Endothelial cell (in vitro differentiated cells): ENCODE data around the gene TRPV4. TPM values are rescaled to one million over a fixed set of nuclear protein-coding genes. Genes with fewer than 3 reads are reported as not detected.
A peak's percentile ranks its signal among the peaks of the same experiment; 100 is the strongest.

Experiments
- DNase-seq: peaks from one replicate; pipeline ENCODE4 v3.0.0; 2021; ENCODE audit warnings: low spot score
- H3K27ac Mint-ChIP-seq: one replicate; pipeline ENCODE4 v1.8.0; 2021; ENCODE audit warnings: mixed read lengths, inconsistent platforms; ENCODE audit not compliant: unreplicated experiment
- H3K27me3 Mint-ChIP-seq: one replicate; pipeline ENCODE4 v1.8.0; 2021; ENCODE audit warnings: mild to moderate bottlenecking, moderate library complexity, mixed read lengths, inconsistent platforms; ENCODE audit not compliant: unreplicated experiment
- H3K36me3 Mint-ChIP-seq: one replicate; pipeline ENCODE4 v1.8.0; 2021; ENCODE audit warnings: mild to moderate bottlenecking, low read depth, mixed read lengths, inconsistent platforms; ENCODE audit not compliant: unreplicated experiment
- H3K4me1 Mint-ChIP-seq: one replicate; pipeline ENCODE4 v1.8.0; 2021; ENCODE audit warnings: mild to moderate bottlenecking, mixed read lengths, inconsistent platforms; ENCODE audit not compliant: unreplicated experiment
- H3K4me3 Mint-ChIP-seq: one replicate; pipeline ENCODE4 v1.8.0; 2021; ENCODE audit warnings: mild to moderate bottlenecking, mixed read lengths, inconsistent platforms; ENCODE audit not compliant: unreplicated experiment
- H3K9me3 Mint-ChIP-seq: one replicate; pipeline ENCODE4 v1.8.0; 2021; ENCODE audit warnings: mixed read lengths, inconsistent platforms; ENCODE audit not compliant: unreplicated experiment
- total RNA-seq: library from RNA; stranded (reverse); fragmentation: NEBNext Ultra II Directional; extraction: Animal tissue kit (Norgen Biotek cat#: 25700); gene quantifications from one replicate; pipeline ENCODE4 v1.2.1, GENCODE V29; 2021; ENCODE audit not compliant: unreplicated experiment
- TF ChIP-seq, protein P1 (sequence below): fragments of 200-600 bp; sonication (generic); IDR thresholded peaks from one replicate; pipeline ENCODE4 v1.5.0; 2021; ENCODE audit warnings: antibody characterized with exemption; ENCODE audit not compliant: unreplicated experiment

The TRPV4 gene
- total RNA-seq, 1 donor from 2014 or later = 7.0 TPM

DNA sequence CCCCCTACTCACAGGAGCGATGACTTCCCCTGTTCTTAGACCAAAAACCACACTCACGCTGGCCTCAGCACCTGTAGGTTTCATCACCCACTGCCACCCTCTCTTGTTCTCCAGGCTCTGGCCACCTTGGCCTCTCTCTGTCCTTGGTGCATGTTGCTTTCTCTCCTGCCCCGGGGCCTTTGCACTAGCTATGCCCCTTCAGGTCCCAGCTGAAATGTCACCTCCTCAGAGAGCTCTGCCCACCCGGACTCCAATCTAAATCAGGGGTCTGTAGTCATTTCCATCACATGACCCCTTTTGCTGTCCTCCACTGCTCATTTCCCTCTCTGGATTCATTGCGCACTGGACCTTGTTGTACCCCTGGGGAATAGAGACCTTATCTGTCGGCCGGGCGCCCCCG is 8.2 kb upstream of the TRPV4 start:
- DNase-seq = no peak
- no peak overlapping the region for H3K4me3 Mint-ChIP-seq
- no peak overlapping the region for H3K27ac Mint-ChIP-seq
- H3K9me3 Mint-ChIP-seq = no peaks in the 10 kb centered on the region
- peaks cover 6% of the 10 kb centered on the region for H3K27me3 Mint-ChIP-seq
- TF ChIP-seq, protein P1, sequence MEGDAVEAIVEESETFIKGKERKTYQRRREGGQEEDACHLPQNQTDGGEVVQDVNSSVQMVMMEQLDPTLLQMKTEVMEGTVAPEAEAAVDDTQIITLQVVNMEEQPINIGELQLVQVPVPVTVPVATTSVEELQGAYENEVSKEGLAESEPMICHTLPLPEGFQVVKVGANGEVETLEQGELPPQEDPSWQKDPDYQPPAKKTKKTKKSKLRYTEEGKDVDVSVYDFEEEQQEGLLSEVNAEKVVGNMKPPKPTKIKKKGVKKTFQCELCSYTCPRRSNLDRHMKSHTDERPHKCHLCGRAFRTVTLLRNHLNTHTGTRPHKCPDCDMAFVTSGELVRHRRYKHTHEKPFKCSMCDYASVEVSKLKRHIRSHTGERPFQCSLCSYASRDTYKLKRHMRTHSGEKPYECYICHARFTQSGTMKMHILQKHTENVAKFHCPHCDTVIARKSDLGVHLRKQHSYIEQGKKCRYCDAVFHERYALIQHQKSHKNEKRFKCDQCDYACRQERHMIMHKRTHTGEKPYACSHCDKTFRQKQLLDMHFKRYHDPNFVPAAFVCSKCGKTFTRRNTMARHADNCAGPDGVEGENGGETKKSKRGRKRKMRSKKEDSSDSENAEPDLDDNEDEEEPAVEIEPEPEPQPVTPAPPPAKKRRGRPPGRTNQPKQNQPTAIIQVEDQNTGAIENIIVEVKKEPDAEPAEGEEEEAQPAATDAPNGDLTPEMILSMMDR = no peak
- no peaks in the 10 kb centered on the region for H3K36me3 Mint-ChIP-seq
- peaks cover 13% of the 10 kb centered on the region for H3K4me1 Mint-ChIP-seq

DNA sequence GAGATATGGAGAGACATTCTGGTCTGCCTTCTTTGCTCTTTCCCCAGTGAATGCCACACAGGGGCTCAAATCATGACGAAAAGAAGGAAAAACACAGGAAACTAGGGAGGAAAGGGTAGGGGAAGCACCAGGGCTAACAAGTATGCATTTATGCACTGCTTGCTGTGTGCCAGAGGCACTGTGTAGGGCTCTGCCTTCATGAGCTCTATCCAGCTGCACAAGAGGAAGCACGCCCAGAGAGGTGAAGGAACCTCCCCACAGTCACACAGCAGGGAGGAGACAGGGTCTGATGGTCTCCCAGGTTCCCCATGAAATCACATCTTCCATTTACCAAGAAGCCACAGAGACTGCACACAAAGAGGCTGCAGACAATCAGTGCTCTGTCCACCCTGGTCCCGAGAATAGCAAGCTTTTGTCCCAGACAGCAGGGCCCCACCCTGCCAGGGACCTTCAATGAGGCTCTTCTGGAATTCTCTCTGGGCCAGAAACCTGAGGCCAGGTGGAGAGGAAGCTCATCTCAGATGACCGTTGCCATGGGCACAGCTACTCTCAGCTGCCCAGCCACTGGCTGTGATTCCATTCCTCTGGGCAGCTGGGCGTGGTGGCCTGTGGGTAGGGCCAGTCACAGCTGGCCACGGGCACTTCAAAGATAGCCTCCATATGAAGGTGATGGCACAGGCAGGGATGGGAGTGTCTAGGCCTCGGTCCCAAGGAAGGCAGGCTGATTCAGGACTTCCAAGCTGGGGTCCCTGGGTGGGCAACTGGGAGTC is 7.3 kb upstream of the TRPV4 start:
- Mint-ChIP-seq H3K36me3 (no peaks in the 10 kb centered on the region), H3K4me3 (peak overlapping the region; percentile 56), H3K9me3 (no peaks in the 10 kb centered on the region), H3K27ac (no peak overlapping the region), H3K4me1 (peaks cover 13% of the 10 kb centered on the region), H3K27me3 (peaks cover 3% of the 10 kb centered on the region)
- no peak for DNase-seq
- TF ChIP-seq, protein P1 = no peak

DNA sequence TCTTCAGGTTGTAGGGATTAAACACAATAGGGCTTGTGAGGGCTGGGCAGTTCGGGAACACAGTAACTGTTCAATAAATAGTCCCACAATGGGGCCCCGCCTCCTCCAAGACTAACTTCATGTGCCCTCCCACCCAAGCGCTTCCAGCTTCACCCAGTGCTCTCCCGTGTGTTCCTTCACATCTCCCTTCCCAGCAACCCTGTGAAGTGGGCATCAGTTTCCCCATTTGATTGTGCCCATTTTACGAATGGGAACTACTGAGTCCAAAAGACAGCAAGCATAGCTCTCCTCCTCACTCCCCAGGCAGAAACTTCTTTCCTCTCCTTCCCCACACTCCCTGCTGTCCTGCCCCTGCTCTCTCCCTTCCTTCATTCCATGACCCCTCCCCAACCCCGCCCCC is 6.2 kb upstream of the TRPV4 start:
- Mint-ChIP-seq H3K4me1 (peaks cover 11% of the 10 kb centered on the region), H3K36me3 (no peaks in the 10 kb centered on the region), H3K27me3 (peaks cover 5% of the 10 kb centered on the region), H3K9me3 (no peaks in the 10 kb centered on the region), H3K4me3 (no peak overlapping the region), H3K27ac (no peak overlapping the region)
- DNase-seq = no peak
- TF ChIP-seq, protein P1 = no peak

DNA sequence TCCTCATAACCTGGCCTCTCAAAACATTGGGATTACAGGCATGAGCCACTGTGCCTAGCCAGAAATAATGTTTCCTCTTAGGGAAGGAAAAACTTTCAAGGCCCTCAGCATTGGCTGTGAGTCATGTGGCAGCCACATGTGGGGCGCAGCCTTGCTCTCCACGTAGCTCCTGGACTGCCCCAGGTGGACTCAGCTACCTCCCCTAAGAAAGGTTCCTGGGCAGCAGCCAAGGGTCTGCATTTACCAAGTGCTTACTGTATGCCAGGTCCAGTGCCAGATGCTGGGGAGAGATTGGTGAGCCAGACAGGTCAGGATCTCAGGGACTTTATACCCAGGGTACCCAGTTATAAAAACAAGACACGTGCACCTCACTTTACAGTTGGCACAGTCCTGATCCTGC is 3.7 kb upstream of the TRPV4 start:
- Mint-ChIP-seq H3K27me3 (peaks cover 10% of the 10 kb centered on the region), H3K4me1 (peaks cover 15% of the 10 kb centered on the region), H3K36me3 (no peaks in the 10 kb centered on the region), H3K9me3 (no peaks in the 10 kb centered on the region), H3K27ac (no peak overlapping the region), H3K4me3 (no peak overlapping the region)
- DNase-seq = no peak
- TF ChIP-seq, protein P1 = no peak

DNA sequence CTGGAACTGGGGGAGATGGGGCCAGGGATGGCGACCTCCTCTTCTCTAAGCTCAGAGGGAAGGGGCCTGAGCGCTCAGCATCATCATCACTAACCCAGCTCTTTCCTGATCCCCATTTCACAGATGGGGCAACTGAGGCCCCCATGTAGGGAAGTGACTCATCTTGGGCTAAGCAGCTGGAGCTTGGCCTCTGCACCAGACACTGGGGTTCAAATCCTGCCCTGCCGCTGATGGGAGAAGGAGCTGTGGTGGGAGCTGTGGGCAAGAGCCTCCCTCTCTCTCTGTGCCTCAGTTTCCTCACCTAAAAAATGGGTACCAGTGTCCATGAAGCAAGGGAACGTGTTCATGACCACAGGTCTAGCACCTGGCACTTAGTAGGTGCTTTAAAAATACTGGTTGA is 2.6 kb upstream of the TRPV4 start:
- peaks cover 15% of the 10 kb centered on the region for H3K4me1 Mint-ChIP-seq
- TF ChIP-seq, protein P1 = no peak
- no peaks in the 10 kb centered on the region for H3K36me3 Mint-ChIP-seq

More for the DNA sequence above, 2.6 kb upstream of the TRPV4 start:
- Mint-ChIP-seq H3K4me3 (no peak overlapping the region), H3K27ac (no peak overlapping the region), H3K9me3 (no peaks in the 10 kb centered on the region), H3K27me3 (peaks cover 9% of the 10 kb centered on the region)
- DNase-seq = no peak
